GM21360 (cell line): ENCODE results near the gene FBXL13.
"Not testable (repeated sequence)": the region's sequence is repeated elsewhere in the genome, so short reads cannot be mapped to it uniquely, and the experiment has no call there.

Experiments used
- ATAC-seq: cut with Tn5 transposase; IDR thresholded peaks from one replicate; pipeline ENCODE4 v1.9.1; 2021; ENCODE audit warnings: mild to moderate bottlenecking, moderate library complexity; ENCODE audit not compliant: unreplicated experiment

The FBXL13 gene

GRCh38 chr7:102942868-102943267 is 131.7 kb downstream of the FBXL13 start:
- no peak for ATAC-seq

- no peak for ATAC-seq
Measured at GRCh38 chr7:102942181-102942866, 132.3 kb downstream of the FBXL13 start.

GRCh38 chr7:102938679-102939078 is 135.9 kb downstream of the FBXL13 start:
- no peak for ATAC-seq

- no peak for ATAC-seq
Measured at GRCh38 chr7:102935450-102936115, 139.0 kb downstream of the FBXL13 start.

- ATAC-seq: no peak
Measured at GRCh38 chr7:102934701-102935100, 139.9 kb downstream of the FBXL13 start.

GRCh38 chr7:102934239-102934638 is 140.4 kb downstream of the FBXL13 start:
- ATAC-seq: no peak

GRCh38 chr7:102933763-102934162 is 140.8 kb downstream of the FBXL13 start:
- ATAC-seq: no peak

- no peak for ATAC-seq
Measured at GRCh38 chr7:102931757-102932156, 142.8 kb downstream of the FBXL13 start.

GRCh38 chr7:102927312-102927933 is 147.2 kb downstream of the FBXL13 start:
- ATAC-seq: no peak

GRCh38 chr7:102926783-102927140 is 147.8 kb downstream of the FBXL13 start:
- no peak for ATAC-seq

- ATAC-seq: no peak
Measured at GRCh38 chr7:102925976-102926782, 148.4 kb downstream of the FBXL13 start.

GRCh38 chr7:102918845-102919244 is 155.8 kb downstream of the FBXL13 start:
- no peak for ATAC-seq

- no peak for ATAC-seq
Measured at GRCh38 chr7:102917436-102918353, 156.9 kb downstream of the FBXL13 start.

- ATAC-seq: no peak
Measured at GRCh38 chr7:102916881-102917280, 157.7 kb downstream of the FBXL13 start.

GRCh38 chr7:102916426-102916825 is 158.2 kb downstream of the FBXL13 start:
- no peak for ATAC-seq

GRCh38 chr7:102914585-102914984 is 160.0 kb downstream of the FBXL13 start:
- no peak for ATAC-seq

- no peak for ATAC-seq
Measured at GRCh38 chr7:102913826-102914225, 160.8 kb downstream of the FBXL13 start.

- no peak for ATAC-seq
Measured at GRCh38 chr7:102912742-102913141, 161.9 kb downstream of the FBXL13 start, which contains the start of gene LRRC17. Gene LRRC17 (plus strand): TSS chr7:102913000. CDS start chr7:102933914, 20,914 bp downstream.

- ATAC-seq: no peak
Measured at GRCh38 chr7:102908676-102909075, 165.9 kb downstream of the FBXL13 start.

GRCh38 chr7:102903576-102903975 is 171.0 kb downstream of the FBXL13 start:
- not testable (repeated sequence) for ATAC-seq
